Measurements from ENCODE around the gene TMEM86A. TPM values are rescaled to one million over a fixed set of nuclear protein-coding genes. Genes with fewer than 3 reads are reported as not detected.

The TMEM86A gene
- total RNA-seq, 1 donor from 2014 or later, result 7.9 TPM

GRCh38 chr11:18713646-18714442 is 15.3 kb downstream of the TMEM86A start:
- H3K9me3 Mint-ChIP-seq (ENCODE audit: low read depth), result no peaks in the 10 kb centered on the region
- peaks cover 12% of the 10 kb centered on the region for H3K27me3 Mint-ChIP-seq
- H3K4me3 Mint-ChIP-seq (ENCODE audit: low read depth), result no peak overlapping the region
- DNase-seq (ENCODE audit: low spot score, unreplicated experiment), result no peak
- H3K4me1 Mint-ChIP-seq (ENCODE audit: low read depth), result no peaks in the 10 kb centered on the region
- TF ChIP-seq CTCF (IDR thresholded peaks at IDR 0.05; ENCODE audit: unreplicated experiment), result no peak
- no peak overlapping the region for H3K27ac Mint-ChIP-seq
- H3K36me3 Mint-ChIP-seq (ENCODE audit: insufficient read depth), result no peaks in the 10 kb centered on the region

- no peak overlapping the region for H3K4me3 Mint-ChIP-seq (ENCODE audit: low read depth)
- H3K27ac Mint-ChIP-seq, result no peak overlapping the region
Observed at GRCh38 chr11:18714443-18714780, 15.8 kb downstream of the TMEM86A start.

GRCh38 chr11:18715476-18715875 is 16.9 kb downstream of the TMEM86A start:
- Mint-ChIP-seq H3K27me3 (peaks cover 4% of the 10 kb centered on the region), H3K27ac (no peak overlapping the region), H3K36me3 (ENCODE audit: insufficient read depth) (no peaks in the 10 kb centered on the region), H3K4me3 (ENCODE audit: low read depth) (no peak overlapping the region), H3K9me3 (ENCODE audit: low read depth) (no peaks in the 10 kb centered on the region), H3K4me1 (ENCODE audit: low read depth) (peaks cover 4% of the 10 kb centered on the region)
- TF ChIP-seq CTCF (IDR thresholded peaks at IDR 0.05; ENCODE audit: unreplicated experiment), result no peak
- no peak for DNase-seq (ENCODE audit: low spot score, unreplicated experiment)

More at GRCh38 chr11:18714443-18714780, 15.8 kb downstream of the TMEM86A start:
- no peaks in the 10 kb centered on the region for H3K36me3 Mint-ChIP-seq (ENCODE audit: insufficient read depth)
- H3K9me3 Mint-ChIP-seq (ENCODE audit: low read depth), result no peaks in the 10 kb centered on the region
- TF ChIP-seq CTCF (IDR thresholded peaks at IDR 0.05; ENCODE audit: unreplicated experiment), result no peak
- DNase-seq (ENCODE audit: low spot score, unreplicated experiment), result no peak
- H3K4me1 Mint-ChIP-seq (ENCODE audit: low read depth), result no peaks in the 10 kb centered on the region
- peaks cover 12% of the 10 kb centered on the region for H3K27me3 Mint-ChIP-seq

- no peak for DNase-seq (ENCODE audit: low spot score, unreplicated experiment)
- no peaks in the 10 kb centered on the region for H3K9me3 Mint-ChIP-seq (ENCODE audit: low read depth)
- H3K27me3 Mint-ChIP-seq, result no peaks in the 10 kb centered on the region
- H3K36me3 Mint-ChIP-seq (ENCODE audit: insufficient read depth), result no peaks in the 10 kb centered on the region
- H3K27ac Mint-ChIP-seq, result no peak overlapping the region
- H3K4me1 Mint-ChIP-seq (ENCODE audit: low read depth), result peaks cover 7% of the 10 kb centered on the region
- no peak for TF ChIP-seq CTCF (IDR thresholded peaks at IDR 0.05; ENCODE audit: unreplicated experiment)
- H3K4me3 Mint-ChIP-seq (ENCODE audit: low read depth), result peak overlapping the region; percentile 84
Observed at GRCh38 chr11:18720091-18720807, 21.7 kb downstream of the TMEM86A start.

GRCh38 chr11:18720808-18721560 is 22.4 kb downstream of the TMEM86A start:
- Mint-ChIP-seq H3K27me3 (no peaks in the 10 kb centered on the region), H3K4me3 (ENCODE audit: low read depth) (peak overlapping the region; percentile 84), H3K9me3 (ENCODE audit: low read depth) (no peaks in the 10 kb centered on the region), H3K36me3 (ENCODE audit: insufficient read depth) (no peaks in the 10 kb centered on the region), H3K27ac (peak overlapping the region; percentile 93), H3K4me1 (ENCODE audit: low read depth) (peaks cover 7% of the 10 kb centered on the region)
- TF ChIP-seq CTCF (IDR thresholded peaks at IDR 0.05; ENCODE audit: unreplicated experiment), result no peak
- peak; percentile 62 for DNase-seq (ENCODE audit: low spot score, unreplicated experiment)
